ENCODE data around the gene ACP3.

- no peak for TF ChIP-seq CTCF (IDR thresholded peaks at IDR 0.05)
- TF ChIP-seq POLR2A (IDR thresholded peaks at IDR 0.05): no peak
Observed at GRCh38 chr3:132382688-132383194, 65.5 kb downstream of the ACP3 start.
